H1 (cell line): ENCODE measurements around the gene NPS. TPM values are rescaled to one million over a fixed set of nuclear protein-coding genes. Genes with fewer than 3 reads are reported as not detected.

Experiments
- CTCF ChIA-PET: fragments of 300-600 bp; sonication (Branson Sonifier 250); formaldehyde crosslinking; loops from one replicate; lab custom pipeline; 2021; ENCODE audit not compliant: partially characterized antibody; lab: Charles Lee
- POLR2A ChIA-PET: fragments of 300-600 bp; sonication (Branson Sonifier 250); formaldehyde crosslinking; loops from one replicate; lab custom pipeline; 2021; ENCODE audit warnings: inconsistent platforms; ENCODE audit not compliant: partially characterized antibody; lab: Charles Lee
- DNase-seq, 2 experiments: peaks; one replicate each; pipeline versions ENCODE4 v3.0.0 to v3.0.0-alpha.2; 2010 to 2022; ENCODE audit warnings: low spot score in 2 of 2, low read depth in 1 of 2, mixed read lengths in 1 of 2
- FAIRE-seq: peaks from 2 replicates; lab custom pipeline; 2011; peaks lifted over from hg19 to GRCh38; lab: Jason Lieb, UNC
- H2AFZ ChIP-seq: 2 replicates; pipeline ENCODE4 v1.8.1; 2012; ENCODE audit warnings: low read length, inconsistent platforms
- H2AK5ac ChIP-seq: 2 replicates; pipeline ENCODE4 v1.6.1; 2013; ENCODE audit warnings: low read depth, low read length
- H2BK120ac ChIP-seq: replicated peaks from 2 replicates; pipeline ENCODE3; 2013; ENCODE audit warnings: low read depth, low read length, inconsistent platforms
- H2BK12ac ChIP-seq: 2 replicates; pipeline ENCODE4 v1.6.1; 2013; ENCODE audit warnings: low read depth, low read length
- H2BK15ac ChIP-seq: 2 replicates; pipeline ENCODE4 v1.6.1; 2013; ENCODE audit warnings: low read length
- H2BK20ac ChIP-seq: 2 replicates; pipeline ENCODE4 v1.6.1; 2013; ENCODE audit warnings: low read length
- H2BK5ac ChIP-seq: 2 replicates; pipeline ENCODE4 v1.6.1; 2013; ENCODE audit warnings: low read depth, low read length
- H3K14ac ChIP-seq: 2 replicates; pipeline ENCODE4 v1.6.1; 2013; ENCODE audit warnings: inconsistent platforms; ENCODE audit not compliant: insufficient read length
- H3K18ac ChIP-seq: 2 replicates; pipeline ENCODE4 v1.6.1; 2013; ENCODE audit warnings: low read length; ENCODE audit errors: extremely low read depth
- H3K23ac ChIP-seq: 2 replicates; pipeline ENCODE4 v1.6.1; 2013; ENCODE audit warnings: inconsistent platforms; ENCODE audit not compliant: insufficient read length
- H3K23me2 ChIP-seq: 2 replicates; pipeline ENCODE4 v1.6.1; 2013; ENCODE audit warnings: low read depth, low read length
- H3K27ac ChIP-seq: 2 replicates; pipeline ENCODE4 v1.6.1; 2011; ENCODE audit warnings: low read depth, low read length, inconsistent platforms
- H3K27me3 ChIP-seq, 4 experiments: replicated peaks in 1 of 4; 1 replicate in 1 of 4; 2 replicates in 3 of 4; pipeline versions ENCODE4 v1.6.1 to v1.8.1; 2011 to 2013; ENCODE audit warnings: low read length in 3 of 4, mild to moderate bottlenecking in 3 of 4, inconsistent platforms in 2 of 4, mixed read lengths in 2 of 4, moderate library complexity in 1 of 4; ENCODE audit not compliant: control insufficient read depth in 3 of 4, insufficient read depth in 3 of 4; ENCODE audit errors: extremely low read depth in 1 of 4
- H3K36me3 ChIP-seq, 4 experiments: 2 replicates each; pipeline versions ENCODE4 v1.6.1 to v1.8.1; 2011 to 2013; ENCODE audit warnings: mild to moderate bottlenecking in 4 of 4, low read length in 3 of 4, moderate library complexity in 2 of 4, control low read depth in 1 of 4, inconsistent platforms in 1 of 4; ENCODE audit not compliant: insufficient read depth in 4 of 4, control insufficient read depth in 2 of 4
- H3K4ac ChIP-seq: replicated peaks from 2 replicates; pipeline ENCODE3; 2013; ENCODE audit warnings: low read length, low read depth, mixed read lengths, inconsistent platforms; ENCODE audit not compliant: insufficient read length
- H3K4me1 ChIP-seq, 4 experiments: replicated peaks in 1 of 4; 1 replicate in 1 of 4; 2 replicates in 3 of 4; pipeline versions ENCODE4 v1.6.1 to v1.8.1; 2011 to 2013; ENCODE audit warnings: low read length in 3 of 4, inconsistent platforms in 2 of 4, mixed read lengths in 1 of 4; ENCODE audit not compliant: insufficient read depth in 4 of 4, control insufficient read depth in 3 of 4
- H3K4me2 ChIP-seq, 2 experiments: 2 replicates each; pipeline versions ENCODE4 v1.6.1 to v1.8.1; 2011 to 2013; ENCODE audit warnings: low read depth in 2 of 2, low read length in 2 of 2, control low read depth in 1 of 2, inconsistent platforms in 1 of 2, mild to moderate bottlenecking in 1 of 2; ENCODE audit not compliant: insufficient read depth in 1 of 2
- H3K4me3 ChIP-seq, 4 experiments: fragments of 200-600, 300-600 bp in 1 of 4; sonication (generic), shearing (Covaris generic), sonication (Bioruptor Twin) in 1 of 4; 2 replicates each; pipeline versions ENCODE4 v1.5.1 to v1.8.1; 2011 to 2016; ENCODE audit warnings: low read length in 4 of 4, low read depth in 3 of 4, control low read depth in 2 of 4, inconsistent platforms in 2 of 4, mild to moderate bottlenecking in 2 of 4, mixed read lengths in 1 of 4, moderate library complexity in 1 of 4; ENCODE audit not compliant: insufficient read depth in 2 of 4; ENCODE audit errors: extremely low read depth in 1 of 4
- H3K56ac ChIP-seq: replicated peaks from 2 replicates; pipeline ENCODE3; 2013; ENCODE audit warnings: low read depth, mild to moderate bottlenecking, mixed read lengths, low read length, inconsistent platforms; ENCODE audit not compliant: insufficient read length
- H3K79me1 ChIP-seq: 2 replicates; pipeline ENCODE4 v1.6.1; 2013; ENCODE audit warnings: low read depth, low read length, control low read depth
- H3K79me2 ChIP-seq, 2 experiments: 2 replicates each; pipeline versions ENCODE4 v1.6.1 to v1.8.1; 2012 to 2013; ENCODE audit warnings: low read length in 2 of 2, mild to moderate bottlenecking in 2 of 2, inconsistent platforms in 1 of 2; ENCODE audit not compliant: insufficient read depth in 2 of 2, control insufficient read depth in 1 of 2
- H3K9ac ChIP-seq, 4 experiments: replicated peaks in 1 of 4; 1 replicate in 1 of 4; 2 replicates in 3 of 4; pipeline versions ENCODE4 v1.6.1 to v1.8.1; 2011 to 2013; ENCODE audit warnings: low read depth in 3 of 4, low read length in 3 of 4, control low read depth in 2 of 4, mild to moderate bottlenecking in 2 of 4, moderate library complexity in 2 of 4, inconsistent platforms in 1 of 4; ENCODE audit errors: extremely low read depth in 1 of 4
- H3K9me3 ChIP-seq, 2 experiments: 2 replicates each; pipeline versions ENCODE4 v1.6.1 to v1.8.1; 2012 to 2013; ENCODE audit warnings: mild to moderate bottlenecking in 2 of 2, moderate library complexity in 2 of 2, control low read depth in 1 of 2, inconsistent platforms in 1 of 2, low read depth in 1 of 2, low read length in 1 of 2, mixed read lengths in 1 of 2; ENCODE audit not compliant: insufficient read depth in 2 of 2
- H4K20me1 ChIP-seq, 2 experiments: replicated peaks in 1 of 2; 2 replicates each; pipeline versions ENCODE3 to v1.8.1; 2011 to 2013; ENCODE audit warnings: inconsistent platforms in 2 of 2, low read length in 2 of 2, mild to moderate bottlenecking in 1 of 2; ENCODE audit not compliant: insufficient read depth in 2 of 2, control insufficient read depth in 1 of 2
- H4K5ac ChIP-seq: 2 replicates; pipeline ENCODE4 v1.6.1; 2013; ENCODE audit warnings: low read length, low read depth, mixed read lengths, inconsistent platforms; ENCODE audit not compliant: insufficient read length
- H4K8ac ChIP-seq: 2 replicates; pipeline ENCODE4 v1.8.0; 2013; ENCODE audit warnings: mild to moderate bottlenecking, moderate library complexity, low read length, inconsistent platforms; ENCODE audit not compliant: insufficient read depth; ENCODE audit errors: extremely low read depth
- H4K91ac ChIP-seq: replicated peaks from 2 replicates; pipeline ENCODE3; 2013; ENCODE audit warnings: low read length, mixed read lengths, inconsistent platforms; ENCODE audit not compliant: insufficient read length
- BACH1 ChIP-seq: IDR thresholded peaks from 2 replicates; pipeline ENCODE4 v1.6.1; 2012; ENCODE audit warnings: low read length, improper control_type of control experiment
- BRCA1 ChIP-seq: IDR thresholded peaks from 2 replicates; pipeline ENCODE4 v1.6.1; 2012; ENCODE audit warnings: low read depth, low read length, improper control_type of control experiment
- GTF2F1 ChIP-seq: IDR thresholded peaks from 2 replicates; pipeline ENCODE4 v1.6.1; 2012; ENCODE audit warnings: low read depth, low read length, improper control_type of control experiment, borderline replicate concordance
- KDM1A ChIP-seq: fragments of 200-600, 300-600 bp; sonication (generic); IDR thresholded peaks from 2 replicates; pipeline ENCODE4 v1.7.1; 2016; ENCODE audit warnings: mild to moderate bottlenecking, low read length, borderline replicate concordance
- NANOG ChIP-seq: IDR thresholded peaks from 2 replicates; pipeline ENCODE4 v1.6.1; 2011; ENCODE audit warnings: low read length, low read depth, mild to moderate bottlenecking, inconsistent platforms; ENCODE audit not compliant: insufficient read depth, poor library complexity, severe bottlenecking
- POLR2AphosphoS5 ChIP-seq: IDR thresholded peaks from 2 replicates; pipeline ENCODE4 v1.6.1; 2011; ENCODE audit warnings: low read depth, low read length
- SAP30 ChIP-seq: fragments of 300-600 bp; sonication (generic); IDR thresholded peaks from 2 replicates; pipeline ENCODE4 v1.7.1; 2012; ENCODE audit warnings: low read length, moderate library complexity, mild to moderate bottlenecking, inconsistent platforms; ENCODE audit not compliant: insufficient read depth, insufficient replicate concordance
- TAF1 ChIP-seq: IDR thresholded peaks from 2 replicates; pipeline ENCODE4 v1.6.1; 2011; ENCODE audit warnings: mild to moderate bottlenecking, low read depth, low read length
- TAF7 ChIP-seq: optimal IDR thresholded peaks from 2 replicates; pipeline ENCODE3; 2011; ENCODE audit warnings: low read depth, mild to moderate bottlenecking, inconsistent platforms, low read length, moderate library complexity, borderline replicate concordance
- WGBS, 2 experiments: shearing (Covaris generic) in 1 of 2; methylation state at CpG; one replicate each; pipeline versions ENCODE4 v1.1.6 to v1.1.7; 2013 to 2015; ENCODE audit warnings: low lambda C conversion rate in 2 of 2, mixed read lengths in 2 of 2, inconsistent platforms in 1 of 2, low coverage in 1 of 2, missing lambda C conversion rate in 1 of 2; ENCODE audit not compliant: insufficient replicate concordance in 2 of 2, insufficient coverage in 1 of 2, insufficient read length in 1 of 2; ENCODE audit errors: extremely low coverage in 1 of 2, missing lambda C conversion rate in 1 of 2; 5-methylcytosine and 5-hydroxymethylcytosine counted together
- polyA plus RNA-seq, 7 experiments: library from polyadenylated mRNA; depleted of rRNA in 3 of 7; stranded (reverse) in 5 of 7; unstranded in 2 of 7; fragments of >200 nt in 5 of 7; fragments of 200-250 nt in 2 of 7; gene quantifications; 1 replicate in 5 of 7; 2 replicates in 1 of 7; 4 replicates in 1 of 7; pipeline versions ENCODE4 v1.2.1 to v1.2.3, GENCODE V29; 2011 to 2013; ENCODE audit warnings: missing spikeins in 2 of 7, mixed read lengths in 2 of 7
- total RNA-seq: library from RNA; stranded (reverse); fragmentation: NEBNext Ultra II Directional; extraction: Animal tissue kit (Norgen Biotek cat#: 25700); gene quantifications from 2 replicates; pipeline ENCODE4 v1.2.1, GENCODE V29; 2021
- TF ChIP-seq, protein P1 (sequence below): IDR thresholded peaks from 2 replicates; pipeline ENCODE4 v1.6.1; 2012; ENCODE audit warnings: low read length, inconsistent platforms

NPS gene
- total and polyA plus RNA-seq, 2 of the 8 experiments (the other 6 are each of a cell fraction or from before 2014, with no cell fraction given): not detected

- DNase-seq (no peak), FAIRE-seq (no peak)
- no peaks in the 10 kb centered on the region for H3K79me2 ChIP-seq
- no peaks in the 10 kb centered on the region for H3K9me3 ChIP-seq
- H2AK5ac ChIP-seq: no peak overlapping the region
- no peak overlapping the region for H2AFZ ChIP-seq
- H4K8ac ChIP-seq: no peak overlapping the region
- 86% methylated on average over 8 of the region's 8 CpGs; no CpG with 5 or more reads in 1 of the 2 experiments for WGBS, 2 experiments
- H3K27ac ChIP-seq: no peak overlapping the region
- H2BK20ac ChIP-seq: no peak overlapping the region
- ChIA-PET POLR2A (interaction anchor here (0.7 kb wide), 1 partner anchor 370 kb away, joined by 3 read pairs; no protein-coding TSS in a partner anchor), CTCF (interaction anchor here (1.3 kb wide), 1 partner anchor 24 kb away, joined by 3 read pairs; no protein-coding TSS in a partner anchor)
- H4K5ac ChIP-seq: no peak overlapping the region
- no peak overlapping the region for H2BK120ac ChIP-seq
- H2BK5ac ChIP-seq: no peak overlapping the region
- no peaks in the 10 kb centered on the region for H4K20me1 ChIP-seq
- no peaks in the 10 kb centered on the region for H3K79me1 ChIP-seq
- no peaks in the 10 kb centered on the region for H3K27me3 ChIP-seq
- H3K23ac ChIP-seq: no peak overlapping the region
- no peak overlapping the region for H3K18ac ChIP-seq
- H2BK12ac ChIP-seq: no peak overlapping the region
- no peak overlapping the region for H2BK15ac ChIP-seq
- no peak overlapping the region for H3K4ac ChIP-seq
- H3K56ac ChIP-seq: no peak overlapping the region
- H3K4me3 ChIP-seq: no peak overlapping the region
- H3K9ac ChIP-seq: no peak overlapping the region
- no peaks in the 10 kb centered on the region for H3K36me3 ChIP-seq
- no peaks in the 10 kb centered on the region for H3K4me1 ChIP-seq
- H3K4me2 ChIP-seq: no peak overlapping the region
- H3K14ac ChIP-seq: no peak overlapping the region
- TF ChIP-seq SAP30: no peak
- TF ChIP-seq BACH1: no peak
- no peak for TF ChIP-seq GTF2F1
- no peak for TF ChIP-seq KDM1A
- TF ChIP-seq TAF7: no peak
- TF ChIP-seq, protein P1, sequence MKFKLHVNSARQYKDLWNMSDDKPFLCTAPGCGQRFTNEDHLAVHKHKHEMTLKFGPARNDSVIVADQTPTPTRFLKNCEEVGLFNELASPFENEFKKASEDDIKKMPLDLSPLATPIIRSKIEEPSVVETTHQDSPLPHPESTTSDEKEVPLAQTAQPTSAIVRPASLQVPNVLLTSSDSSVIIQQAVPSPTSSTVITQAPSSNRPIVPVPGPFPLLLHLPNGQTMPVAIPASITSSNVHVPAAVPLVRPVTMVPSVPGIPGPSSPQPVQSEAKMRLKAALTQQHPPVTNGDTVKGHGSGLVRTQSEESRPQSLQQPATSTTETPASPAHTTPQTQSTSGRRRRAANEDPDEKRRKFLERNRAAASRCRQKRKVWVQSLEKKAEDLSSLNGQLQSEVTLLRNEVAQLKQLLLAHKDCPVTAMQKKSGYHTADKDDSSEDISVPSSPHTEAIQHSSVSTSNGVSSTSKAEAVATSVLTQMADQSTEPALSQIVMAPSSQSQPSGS: no peak
- no peak for TF ChIP-seq TAF1
- TF ChIP-seq POLR2AphosphoS5: no peak
- TF ChIP-seq NANOG: no peak
- TF ChIP-seq BRCA1: no peak
- no peak overlapping the region for H4K91ac ChIP-seq
- H3K23me2 ChIP-seq: no peaks in the 10 kb centered on the region
These were observed 49.0 kb upstream of the NPS start for GRCh38 chr10:127500127-127500526.
